Body of pancreas (tissue), 4 donors: Measurements from ENCODE around the gene FHOD1. TPM values are rescaled to one million over a fixed set of nuclear protein-coding genes. Genes with fewer than 3 reads are reported as not detected.
A peak's percentile ranks its signal among the peaks of the same experiment; 100 is the strongest.

ENCODE experiments used
- ATAC-seq: fragments of 150-250 bp; one replicate; pipeline ENCODE4 v1.9.1; 2016
- DNase-seq, 4 donors: peaks; one replicate each; pipeline ENCODE4 v3.0.0-alpha.2; 2019
- H3K27ac ChIP-seq, 4 donors: fragments of 200-600 bp; sonication (generic); 1 replicate in 3 of 4; 2 replicates in 1 of 4; pipeline versions ENCODE4 v1.5.1 to v1.6.1; 2016 to 2019; ENCODE audit warnings: mild to moderate bottlenecking in 1 of 4, mixed read lengths in 1 of 4, moderate library complexity in 1 of 4
- H3K27me3 ChIP-seq, 2 donors: fragments of 200-600 bp; sonication (generic); one replicate each; pipeline ENCODE4 v1.6.0; 2016; ENCODE audit warnings: mild to moderate bottlenecking in 1 of 2
- H3K36me3 ChIP-seq, 2 donors: fragments of 200-600 bp; sonication (generic); replicated peaks in 1 of 2; 2 replicates each; pipeline ENCODE4 v1.5.1; 2016; ENCODE audit warnings: low read depth in 2 of 2; ENCODE audit not compliant: insufficient read depth in 1 of 2
- H3K4me1 ChIP-seq: fragments of 200-600 bp; sonication (generic); one replicate; pipeline ENCODE4 v1.6.0; 2016
- H3K4me3 ChIP-seq, 2 donors: fragments of 200-600 bp; sonication (generic); 1 replicate in 1 of 2; 2 replicates in 1 of 2; pipeline ENCODE4 v1.5.1; 2016 to 2019
- H3K9me3 ChIP-seq, 3 donors: fragments of 200-600 bp; sonication (generic); 1 replicate in 2 of 3; 2 replicates in 1 of 3; pipeline ENCODE4 v1.5.1; 2016
- POLR2A ChIP-seq, 3 donors: fragments of 450-650 bp; IDR thresholded peaks; one replicate each; pipeline ENCODE4 v1.6.1; 2016; ENCODE audit warnings: antibody characterized with exemption in 3 of 3, mild to moderate bottlenecking in 2 of 3
- WGBS, 2 donors: methylation state at CpG; one replicate each; pipeline ENCODE4 v1.1.5; 2017; 5-methylcytosine and 5-hydroxymethylcytosine counted together
- intact Hi-C: fragments of 100-400 bp; cut with DNase I; formaldehyde crosslinking; loops from one replicate; pipeline ENCODE4 v1.15.1; 2023
- total RNA-seq, 2 donors: library from RNA; depleted of rRNA; stranded (reverse); fragments of >200 nt; gene quantifications; one replicate each; pipeline ENCODE4 v1.1.0, GENCODE V29; 2016
- TF ChIP-seq, protein P1 (sequence below), 7 experiments: fragments of 450-650 bp in 4 of 7; fragments of 200-600 bp in 3 of 7; sonication (generic) in 3 of 7; IDR thresholded peaks; one replicate each; pipeline ENCODE4 v1.5.1; 2016 to 2019; ENCODE audit warnings: antibody characterized with exemption in 7 of 7

FHOD1 gene
- total RNA-seq, 2 donors from 2014 or later, result 12.2 to 26.4 TPM

- Histone ChIP-seq H3K9me3 (no peaks in the 10 kb centered on the region), H3K36me3 (no peaks in the 10 kb centered on the region), H3K27me3 (no peaks in the 10 kb centered on the region), H3K4me1 (no peaks in the 10 kb centered on the region), H3K4me3 (no peak overlapping the region), H3K27ac (no peak overlapping the region)
- TF ChIP-seq POLR2A (IDR thresholded peaks at IDR 0.05), result no peak
- TF ChIP-seq, protein P1, sequence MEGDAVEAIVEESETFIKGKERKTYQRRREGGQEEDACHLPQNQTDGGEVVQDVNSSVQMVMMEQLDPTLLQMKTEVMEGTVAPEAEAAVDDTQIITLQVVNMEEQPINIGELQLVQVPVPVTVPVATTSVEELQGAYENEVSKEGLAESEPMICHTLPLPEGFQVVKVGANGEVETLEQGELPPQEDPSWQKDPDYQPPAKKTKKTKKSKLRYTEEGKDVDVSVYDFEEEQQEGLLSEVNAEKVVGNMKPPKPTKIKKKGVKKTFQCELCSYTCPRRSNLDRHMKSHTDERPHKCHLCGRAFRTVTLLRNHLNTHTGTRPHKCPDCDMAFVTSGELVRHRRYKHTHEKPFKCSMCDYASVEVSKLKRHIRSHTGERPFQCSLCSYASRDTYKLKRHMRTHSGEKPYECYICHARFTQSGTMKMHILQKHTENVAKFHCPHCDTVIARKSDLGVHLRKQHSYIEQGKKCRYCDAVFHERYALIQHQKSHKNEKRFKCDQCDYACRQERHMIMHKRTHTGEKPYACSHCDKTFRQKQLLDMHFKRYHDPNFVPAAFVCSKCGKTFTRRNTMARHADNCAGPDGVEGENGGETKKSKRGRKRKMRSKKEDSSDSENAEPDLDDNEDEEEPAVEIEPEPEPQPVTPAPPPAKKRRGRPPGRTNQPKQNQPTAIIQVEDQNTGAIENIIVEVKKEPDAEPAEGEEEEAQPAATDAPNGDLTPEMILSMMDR (IDR thresholded peaks at IDR 0.05), result no peak
- 69 to 78% methylated on average over 6 to 7 of the region's 7 CpGs for WGBS, 2 donors
- no peak for DNase-seq
- no peak for ATAC-seq
- intact Hi-C loops, result no loop called here
These were observed 44.2 kb upstream of the FHOD1 start for GRCh38 chr16:67291461-67291860.

DNA sequence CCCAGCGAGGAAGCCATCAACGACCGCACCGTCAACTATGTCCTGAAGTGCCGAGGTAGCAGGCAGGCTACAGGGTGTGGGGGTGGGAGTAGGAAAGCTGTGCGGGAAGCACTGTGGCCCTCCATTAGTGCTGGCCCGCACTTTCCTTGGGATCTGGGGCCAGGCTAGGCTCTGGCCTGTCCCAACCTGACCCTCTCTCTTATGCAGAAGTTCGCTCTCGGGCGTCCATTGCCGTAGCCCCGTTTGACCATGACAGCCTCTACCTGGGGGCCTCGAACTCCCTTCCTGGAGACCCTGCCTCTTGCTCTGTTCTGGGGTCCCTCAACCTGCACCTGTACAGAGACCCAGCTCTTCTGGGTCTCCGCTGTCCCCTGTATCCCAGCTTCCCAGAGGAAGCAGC lies 40.7 kb upstream of the FHOD1 start:
- Histone ChIP-seq H3K27ac (no peak overlapping the region), H3K9me3 (no peaks in the 10 kb centered on the region), H3K27me3 (no peaks in the 10 kb centered on the region), H3K4me3 (no peak overlapping the region), H3K36me3 (no peaks in the 10 kb centered on the region), H3K4me1 (peaks cover 7% of the 10 kb centered on the region)
- DNase-seq (no peak), ATAC-seq (no peak)
- TF ChIP-seq POLR2A (IDR thresholded peaks at IDR 0.05), result no peak
- TF ChIP-seq, protein P1 (IDR thresholded peaks at IDR 0.05), result no peak
- intact Hi-C loops, result no loop called here
- whole genome bisulfite sequencing, 2 donors, result 90 to 95% methylated on average over 12 to 14 of the region's 14 CpGs

DNA sequence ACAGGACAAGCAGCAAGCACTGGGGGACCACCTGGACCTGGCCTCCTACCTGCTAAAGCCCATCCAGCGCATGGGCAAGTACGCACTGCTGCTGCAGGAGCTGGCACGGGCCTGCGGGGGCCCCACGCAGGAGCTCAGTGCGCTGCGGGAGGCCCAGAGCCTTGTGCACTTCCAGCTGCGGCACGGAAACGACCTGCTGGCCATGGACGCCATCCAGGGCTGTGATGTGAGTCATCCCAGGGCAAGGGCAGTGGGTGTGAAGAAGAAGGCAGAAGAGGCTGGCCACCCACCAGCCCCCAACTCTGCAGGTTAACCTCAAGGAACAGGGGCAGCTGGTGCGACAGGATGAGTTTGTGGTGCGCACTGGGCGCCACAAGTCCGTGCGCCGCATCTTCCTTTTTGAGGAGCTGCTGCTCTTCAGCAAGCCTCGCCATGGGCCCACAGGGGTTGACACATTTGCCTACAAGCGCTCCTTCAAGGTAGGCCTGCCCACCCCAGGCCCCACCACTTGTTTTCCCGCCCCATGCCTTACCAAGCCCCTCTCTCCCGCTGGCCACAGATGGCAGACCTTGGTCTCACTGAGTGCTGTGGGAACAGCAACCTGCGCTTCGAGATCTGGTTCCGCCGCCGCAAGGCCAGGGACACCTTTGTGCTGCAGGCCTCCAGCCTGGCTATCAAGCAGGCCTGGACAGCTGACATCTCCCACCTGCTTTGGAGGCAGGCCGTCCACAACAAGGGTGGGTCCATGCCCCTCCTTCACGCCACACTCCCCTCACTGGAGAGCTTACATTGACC lies 39.4 kb upstream of the FHOD1 start:
- intact Hi-C loops, result no loop called here
- DNase-seq (no peak), ATAC-seq (no peak)
- WGBS, 2 donors, result 91 to 93% methylated on average over 24 to 28 of the region's 28 CpGs
- no peaks in the 10 kb centered on the region for H3K27me3 ChIP-seq
- H3K27ac ChIP-seq, result no peak overlapping the region
- H3K4me3 ChIP-seq, result no peak overlapping the region
- no peaks in the 10 kb centered on the region for H3K9me3 ChIP-seq
- H3K4me1 ChIP-seq, result peaks cover 7% of the 10 kb centered on the region
- TF ChIP-seq, protein P1 (IDR thresholded peaks at IDR 0.05), result no peak
- TF ChIP-seq POLR2A (IDR thresholded peaks at IDR 0.05), result no peak
- H3K36me3 ChIP-seq, result no peaks in the 10 kb centered on the region

DNA sequence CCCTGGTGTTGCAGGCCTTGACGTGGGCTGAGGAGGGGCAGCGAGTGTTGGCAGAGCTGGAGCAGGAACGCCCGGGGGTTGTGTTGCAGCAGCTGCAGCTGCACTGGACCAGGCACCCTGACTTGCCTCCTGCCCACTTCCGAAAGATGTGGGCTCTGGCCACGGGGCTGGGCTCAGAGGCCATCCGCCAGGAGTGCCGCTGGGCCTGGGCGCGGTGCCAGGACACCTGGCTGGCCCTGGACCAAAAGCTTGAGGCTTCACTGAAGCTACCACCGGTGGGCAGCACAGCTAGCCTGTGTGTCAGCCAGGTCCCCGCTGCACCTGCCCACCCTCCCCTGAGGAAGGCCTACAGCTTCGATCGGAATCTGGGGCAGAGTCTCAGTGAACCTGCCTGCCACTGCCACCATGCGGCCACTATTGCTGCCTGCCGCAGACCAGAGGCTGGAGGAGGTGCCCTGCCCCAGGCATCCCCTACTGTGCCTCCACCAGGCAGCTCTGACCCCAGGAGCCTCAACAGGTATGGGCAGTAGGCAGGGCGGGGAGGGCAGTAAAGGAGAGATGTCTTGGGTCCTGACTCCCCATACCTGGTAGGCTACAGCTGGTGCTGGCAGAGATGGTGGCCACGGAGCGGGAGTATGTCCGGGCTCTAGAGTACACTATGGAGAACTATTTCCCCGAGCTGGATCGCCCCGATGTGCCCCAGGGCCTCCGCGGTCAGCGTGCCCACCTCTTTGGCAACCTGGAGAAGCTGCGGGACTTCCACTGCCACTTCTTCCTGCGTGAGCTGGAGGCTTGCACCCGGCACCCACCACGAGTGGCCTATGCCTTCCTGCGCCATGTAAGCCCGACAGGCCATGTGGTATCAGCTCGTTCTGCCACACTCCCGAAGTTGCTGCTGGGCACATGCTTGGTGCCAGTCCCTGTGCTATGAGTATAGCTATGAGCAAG lies 37.7 kb upstream of the FHOD1 start:
- peak; percentile 76 for ATAC-seq
- intact Hi-C loops, result no loop called here
- H3K4me1 ChIP-seq, result peaks cover 7% of the 10 kb centered on the region

More for the DNA sequence above, 37.7 kb upstream of the FHOD1 start:
- Histone ChIP-seq H3K9me3 (no peaks in the 10 kb centered on the region), H3K27ac (no peak overlapping the region), H3K27me3 (no peaks in the 10 kb centered on the region), H3K36me3 (no peaks in the 10 kb centered on the region), H3K4me3 (no peak overlapping the region)
- TF ChIP-seq POLR2A (IDR thresholded peaks at IDR 0.05), result no peak
- TF ChIP-seq, protein P1 (IDR thresholded peaks at IDR 0.05), result peak; percentile 50 to 69 (median 64)
- WGBS, 2 donors, result 51 to 56% methylated on average over 18 to 34 of the region's 34 CpGs
- DNase-seq, result peak; percentile 65 to 80 (median 76)
